Measurements from ENCODE around the gene CS.
"Not testable (repeated sequence)": the region's sequence is repeated elsewhere in the genome, so short reads cannot be mapped to it uniquely, and the experiment has no call there.

The CS gene

DNA sequence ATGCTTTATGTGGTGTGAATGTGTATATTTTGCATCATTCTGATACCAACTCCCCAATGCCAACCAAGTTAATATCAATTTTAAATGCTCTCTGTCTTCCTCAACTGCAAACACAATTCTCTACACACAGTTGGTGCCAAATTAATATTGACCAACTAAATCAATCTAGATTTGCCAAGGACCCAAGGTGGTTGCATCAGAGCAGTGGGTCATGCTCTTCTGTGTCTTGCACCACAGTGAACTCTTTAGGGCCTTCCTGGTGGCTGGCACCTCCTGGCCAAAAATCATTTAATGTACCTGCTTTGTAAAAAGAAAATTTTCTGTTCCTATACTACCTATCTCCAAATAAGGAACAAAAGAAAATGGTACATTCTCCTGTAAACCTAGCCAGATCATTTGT, 19.3 kb downstream of the CS start:
- no peak for DNase-seq (ENCODE audit: low read depth)

DNA sequence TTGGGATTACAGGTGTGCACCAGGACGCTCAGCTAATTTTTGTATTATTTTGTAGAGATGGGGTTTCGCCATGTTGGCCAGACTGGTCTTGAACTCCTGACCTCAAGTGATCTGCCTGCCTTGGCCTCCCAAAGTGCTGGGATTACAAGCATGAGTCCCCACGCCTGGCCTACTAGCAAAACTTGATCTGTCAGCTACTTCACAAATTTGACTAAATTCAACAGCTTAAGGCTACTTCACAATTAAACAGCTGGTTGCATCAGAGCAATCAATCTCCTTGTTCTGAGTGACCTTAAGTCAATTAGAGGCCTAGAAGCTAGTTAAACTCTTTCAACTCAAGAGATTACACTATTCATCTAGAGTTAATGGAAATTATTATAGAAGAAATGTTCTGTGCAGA, 21.2 kb downstream of the CS start:
- DNase-seq (ENCODE audit: low read depth): no peak

DNA sequence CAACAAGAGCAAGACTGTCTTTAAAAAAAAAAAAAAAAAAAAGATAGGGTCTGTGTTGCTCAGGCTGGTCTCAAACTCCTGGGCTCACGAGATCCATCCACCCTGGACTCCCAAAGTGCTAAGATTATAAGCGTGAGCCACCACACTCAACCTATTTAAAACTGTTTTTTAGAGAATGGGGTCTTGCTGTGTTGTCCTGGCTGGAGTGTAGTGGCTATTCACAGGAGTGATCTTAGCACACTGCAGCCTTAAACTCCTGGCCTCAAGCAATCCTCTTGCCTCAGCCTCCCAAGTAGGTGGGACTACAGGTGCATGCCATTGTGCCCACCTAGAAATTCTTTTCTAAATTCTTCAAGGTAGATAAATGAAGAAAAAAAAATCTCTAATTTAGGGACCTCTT, 25.8 kb downstream of the CS start:
- no peak for DNase-seq (ENCODE audit: low read depth)

- not testable (repeated sequence) for DNase-seq (ENCODE audit: low read depth)
Observed at GRCh38 chr12:56272468-56272867, 27.7 kb downstream of the CS start.

DNA sequence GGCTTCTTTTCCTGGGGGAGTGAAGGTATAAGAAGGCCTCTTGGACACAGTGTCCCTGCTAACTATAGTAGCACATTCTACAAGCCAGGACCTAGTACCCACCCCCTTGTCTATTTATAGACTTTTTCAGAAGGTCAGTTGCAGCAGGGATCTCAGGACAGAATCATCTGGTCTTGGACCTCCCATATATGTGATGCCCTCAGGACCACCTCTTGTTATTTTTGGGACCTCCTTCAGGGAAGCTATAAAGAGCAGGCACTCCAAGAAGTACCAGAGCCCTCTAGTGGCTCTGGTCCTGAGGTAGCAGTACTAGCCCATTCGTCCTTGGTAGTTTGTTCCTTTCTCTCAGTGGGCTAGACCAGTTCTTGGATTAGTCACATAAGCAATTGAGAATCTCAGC, 29.1 kb downstream of the CS start:
- peak; percentile 52 for DNase-seq (ENCODE audit: low read depth)

GRCh38 chr12:56267443-56268071, 32.6 kb downstream of the CS start:
- no peak for DNase-seq (ENCODE audit: low read depth)

DNA sequence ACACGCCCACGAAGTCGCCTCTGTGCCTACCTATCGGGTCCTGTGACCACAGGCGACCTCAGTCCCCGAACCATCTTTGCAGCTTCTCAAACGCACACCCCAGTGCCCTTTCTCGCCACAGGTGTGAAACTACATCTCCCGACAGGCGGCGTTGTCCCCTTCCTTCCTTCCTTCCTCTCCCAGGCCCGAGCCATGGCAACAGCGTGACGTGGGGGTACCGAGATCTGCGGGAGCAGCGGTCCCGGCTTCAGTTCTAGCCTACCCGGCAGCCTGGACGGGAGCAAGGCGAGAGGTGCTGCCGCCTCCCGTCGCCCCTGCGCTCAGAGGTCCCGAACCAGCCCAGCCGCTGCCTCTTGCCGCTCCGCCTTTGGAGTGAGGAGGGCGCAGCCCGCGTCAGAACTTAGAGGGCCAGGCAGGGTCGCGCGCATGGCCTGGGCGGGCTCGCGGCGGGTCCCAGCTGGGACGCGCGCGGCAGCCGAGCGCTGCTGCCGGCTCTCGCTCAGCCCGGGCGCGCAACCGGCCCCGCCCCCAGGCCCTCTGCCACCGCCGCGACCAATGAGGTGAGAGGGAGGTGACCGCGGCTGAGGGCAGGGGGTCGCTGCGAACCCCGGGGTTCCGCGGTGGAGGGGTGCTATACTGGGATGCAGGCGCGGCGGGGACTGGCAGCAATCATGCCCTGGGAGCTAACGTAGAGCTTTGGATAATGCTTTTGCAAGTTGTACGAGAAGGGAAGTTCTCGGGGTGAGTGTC, 33.3 kb downstream of the CS start, which contains the start of gene COQ10A:
Gene COQ10A, plus strand, starts transcription at position 250 of the 750 bp plus-strand sequence. Its CDS starts 177 bp downstream, at position 427.
- peak; percentile 88 for DNase-seq (ENCODE audit: low read depth)

DNA sequence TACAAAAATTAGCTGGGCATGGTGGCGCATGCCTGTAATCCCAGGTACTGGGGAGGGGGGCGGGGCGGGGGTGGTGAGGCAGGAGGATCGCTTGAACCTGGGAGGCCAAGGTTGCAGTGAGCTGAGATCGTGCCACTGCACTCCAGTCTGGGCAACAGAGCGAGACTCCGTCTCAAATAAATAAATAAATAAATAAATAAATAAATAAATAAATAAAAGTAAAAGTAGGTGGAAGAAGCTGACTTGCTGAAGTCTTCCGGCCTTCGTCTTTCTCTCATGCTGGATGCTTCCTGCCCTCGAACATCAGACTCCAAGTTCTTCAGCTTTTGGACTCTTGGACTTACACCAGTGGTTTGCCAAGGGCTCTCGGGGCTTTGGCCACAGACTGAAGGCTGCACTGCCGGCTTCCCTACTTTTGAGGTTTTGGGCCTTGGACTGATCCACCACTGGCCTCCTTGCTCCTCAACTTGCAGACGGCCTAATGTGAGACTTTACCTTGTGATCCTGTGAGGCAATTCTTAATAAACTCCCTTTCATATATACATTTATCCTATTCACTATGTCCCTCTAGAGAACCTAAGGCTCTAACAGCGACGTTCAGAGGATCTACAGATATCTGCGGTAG, 34.0 kb downstream of the CS start:
- not testable (repeated sequence) for DNase-seq (ENCODE audit: low read depth)

DNA sequence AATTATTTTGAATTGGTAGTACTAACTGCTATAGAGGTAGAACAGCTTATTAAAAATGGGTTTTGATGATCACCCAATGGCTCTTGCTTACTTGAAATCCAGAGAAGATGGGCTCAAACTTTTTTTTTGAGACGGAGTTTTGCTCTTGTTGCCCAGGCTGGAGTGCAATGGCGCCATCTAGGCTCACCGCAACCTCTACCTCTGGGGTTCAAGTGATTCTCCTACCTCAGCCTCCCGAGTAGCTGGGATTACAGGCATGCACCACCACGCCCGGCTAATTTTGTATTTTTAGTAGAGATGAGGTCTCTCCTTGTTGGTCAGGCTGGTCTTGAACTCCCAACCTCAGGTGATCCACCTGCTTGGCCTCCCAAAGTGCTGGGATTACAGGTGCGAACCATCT, 37.2 kb downstream of the CS start:
- not testable (repeated sequence) for DNase-seq (ENCODE audit: low read depth)

- peak; percentile 81 for DNase-seq (ENCODE audit: low read depth)
Observed at GRCh38 chr12:56261503-56262232, 38.5 kb downstream of the CS start.

GRCh38 chr12:56260921-56261320, 39.2 kb downstream of the CS start:
- DNase-seq (ENCODE audit: low read depth): no peak

DNA sequence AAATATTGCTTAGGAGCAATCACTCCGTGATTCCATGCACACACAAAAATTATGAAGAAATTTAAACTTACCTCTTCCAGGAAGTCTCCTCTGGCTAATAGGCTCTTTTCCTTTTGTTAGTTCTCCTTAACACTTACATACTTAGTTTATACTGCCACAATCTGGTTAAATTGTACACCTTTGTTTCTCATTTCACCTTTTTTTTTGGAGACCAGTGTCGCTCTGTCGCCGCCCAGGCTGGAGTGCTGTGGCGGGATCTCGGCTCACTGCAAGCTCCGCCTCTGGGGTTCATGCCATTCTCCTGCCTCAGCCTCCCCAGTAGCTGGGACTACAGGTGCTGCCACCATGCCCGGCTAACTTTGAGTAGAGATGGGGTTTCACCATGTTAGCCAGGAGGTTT, 39.8 kb downstream of the CS start:
- DNase-seq (ENCODE audit: low read depth): no peak

DNA sequence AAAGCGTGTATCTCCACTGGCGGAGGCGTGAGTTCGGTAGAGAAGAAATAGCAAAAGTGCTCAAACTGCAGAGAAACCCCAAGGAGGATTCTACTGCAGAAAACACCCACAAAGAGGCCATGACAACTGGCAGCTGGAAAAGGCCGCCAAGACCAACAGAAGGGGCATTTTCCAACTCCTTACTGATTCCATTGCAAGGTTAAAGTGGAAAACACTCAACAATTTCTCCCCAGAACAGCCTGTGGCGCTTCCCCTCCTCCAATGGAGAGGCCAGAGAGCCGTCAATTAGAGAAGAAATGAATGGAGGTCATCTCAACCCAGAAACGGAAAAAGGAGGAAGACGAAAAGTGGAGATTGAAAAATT, 41.3 kb downstream of the CS start:
- DNase-seq (ENCODE audit: low read depth): no peak

- DNase-seq (ENCODE audit: low read depth): peak; percentile 67
Observed at GRCh38 chr12:56258068-56258819, 41.9 kb downstream of the CS start, which contains the start of gene ANKRD52. Gene ANKRD52 (minus strand): TSS chr12:56258384. CDS start chr12:56258269, 115 bp downstream.

GRCh38 chr12:56257491-56258067, 42.6 kb downstream of the CS start:
- peak; percentile 32 for DNase-seq (ENCODE audit: low read depth)

DNA sequence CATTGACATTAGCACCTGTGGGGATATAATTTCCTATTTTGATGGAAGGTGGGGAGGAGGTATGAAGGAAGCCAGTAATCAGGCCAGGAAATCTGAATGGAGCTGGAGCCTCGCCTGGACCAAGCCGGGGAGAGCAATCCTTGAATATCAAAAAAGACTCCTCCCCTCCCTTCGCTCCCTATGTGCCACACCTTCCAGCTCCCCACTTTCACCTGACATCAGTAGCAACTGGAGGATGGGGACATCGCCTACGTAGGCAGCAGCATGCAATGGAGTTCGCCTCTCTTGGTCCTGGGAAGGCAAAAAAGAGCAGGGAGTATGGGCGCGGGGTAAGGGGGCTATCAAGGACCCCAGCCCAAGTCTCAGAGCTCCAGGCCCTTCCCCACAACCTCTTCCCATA, 43.1 kb downstream of the CS start:
- no peak for DNase-seq (ENCODE audit: low read depth)

GRCh38 chr12:56256326-56256960, 43.7 kb downstream of the CS start:
- peak; percentile 28 for DNase-seq (ENCODE audit: low read depth)

- no peak for DNase-seq (ENCODE audit: low read depth)
Observed at GRCh38 chr12:56255671-56256070, 44.5 kb downstream of the CS start.

- DNase-seq (ENCODE audit: low read depth): no peak
Observed at GRCh38 chr12:56253091-56253490, 47.0 kb downstream of the CS start.

- no peak for DNase-seq (ENCODE audit: low read depth)
Observed at GRCh38 chr12:56252649-56253048, 47.5 kb downstream of the CS start.

DNA sequence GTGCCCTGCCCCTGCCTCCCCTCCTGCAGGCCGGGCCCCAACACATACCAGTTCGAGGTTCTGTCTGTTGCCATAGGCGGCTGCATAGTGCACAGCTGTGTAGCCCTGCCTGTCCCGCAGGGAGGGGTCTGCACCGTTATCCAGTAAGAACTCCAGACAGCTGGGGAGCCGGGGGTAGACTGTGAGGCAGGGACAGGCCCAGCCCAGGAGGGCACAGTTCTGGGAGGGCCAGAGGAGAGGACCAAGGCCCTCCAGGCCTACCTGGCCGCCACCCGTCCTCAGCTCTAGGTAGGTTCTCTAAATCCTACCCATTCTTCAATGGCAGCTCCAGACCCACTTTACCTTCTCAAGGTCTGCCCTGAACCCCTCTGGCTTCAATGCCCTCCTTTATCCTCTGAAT, 51.4 kb downstream of the CS start:
- DNase-seq (ENCODE audit: low read depth): no peak
